ENCODE data around the gene DIP2A.
A peak's percentile ranks its signal among the peaks of the same experiment; 100 is the strongest.

The DIP2A gene, protein sequence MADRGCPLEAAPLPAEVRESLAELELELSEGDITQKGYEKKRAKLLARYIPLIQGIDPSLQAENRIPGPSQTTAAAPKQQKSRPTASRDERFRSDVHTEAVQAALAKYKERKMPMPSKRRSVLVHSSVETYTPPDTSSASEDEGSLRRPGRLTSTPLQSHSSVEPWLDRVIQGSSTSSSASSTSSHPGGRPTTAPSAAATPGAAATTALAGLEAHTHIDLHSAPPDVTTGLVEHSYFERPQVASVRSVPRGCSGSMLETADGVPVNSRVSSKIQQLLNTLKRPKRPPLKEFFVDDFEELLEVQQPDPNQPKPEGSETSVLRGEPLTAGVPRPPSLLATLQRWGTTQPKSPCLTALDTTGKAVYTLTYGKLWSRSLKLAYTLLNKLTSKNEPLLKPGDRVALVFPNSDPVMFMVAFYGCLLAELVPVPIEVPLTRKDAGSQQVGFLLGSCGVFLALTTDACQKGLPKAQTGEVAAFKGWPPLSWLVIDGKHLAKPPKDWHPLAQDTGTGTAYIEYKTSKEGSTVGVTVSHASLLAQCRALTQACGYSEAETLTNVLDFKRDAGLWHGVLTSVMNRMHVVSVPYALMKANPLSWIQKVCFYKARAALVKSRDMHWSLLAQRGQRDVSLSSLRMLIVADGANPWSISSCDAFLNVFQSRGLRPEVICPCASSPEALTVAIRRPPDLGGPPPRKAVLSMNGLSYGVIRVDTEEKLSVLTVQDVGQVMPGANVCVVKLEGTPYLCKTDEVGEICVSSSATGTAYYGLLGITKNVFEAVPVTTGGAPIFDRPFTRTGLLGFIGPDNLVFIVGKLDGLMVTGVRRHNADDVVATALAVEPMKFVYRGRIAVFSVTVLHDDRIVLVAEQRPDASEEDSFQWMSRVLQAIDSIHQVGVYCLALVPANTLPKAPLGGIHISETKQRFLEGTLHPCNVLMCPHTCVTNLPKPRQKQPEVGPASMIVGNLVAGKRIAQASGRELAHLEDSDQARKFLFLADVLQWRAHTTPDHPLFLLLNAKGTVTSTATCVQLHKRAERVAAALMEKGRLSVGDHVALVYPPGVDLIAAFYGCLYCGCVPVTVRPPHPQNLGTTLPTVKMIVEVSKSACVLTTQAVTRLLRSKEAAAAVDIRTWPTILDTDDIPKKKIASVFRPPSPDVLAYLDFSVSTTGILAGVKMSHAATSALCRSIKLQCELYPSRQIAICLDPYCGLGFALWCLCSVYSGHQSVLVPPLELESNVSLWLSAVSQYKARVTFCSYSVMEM (N-terminal part only)

DNA sequence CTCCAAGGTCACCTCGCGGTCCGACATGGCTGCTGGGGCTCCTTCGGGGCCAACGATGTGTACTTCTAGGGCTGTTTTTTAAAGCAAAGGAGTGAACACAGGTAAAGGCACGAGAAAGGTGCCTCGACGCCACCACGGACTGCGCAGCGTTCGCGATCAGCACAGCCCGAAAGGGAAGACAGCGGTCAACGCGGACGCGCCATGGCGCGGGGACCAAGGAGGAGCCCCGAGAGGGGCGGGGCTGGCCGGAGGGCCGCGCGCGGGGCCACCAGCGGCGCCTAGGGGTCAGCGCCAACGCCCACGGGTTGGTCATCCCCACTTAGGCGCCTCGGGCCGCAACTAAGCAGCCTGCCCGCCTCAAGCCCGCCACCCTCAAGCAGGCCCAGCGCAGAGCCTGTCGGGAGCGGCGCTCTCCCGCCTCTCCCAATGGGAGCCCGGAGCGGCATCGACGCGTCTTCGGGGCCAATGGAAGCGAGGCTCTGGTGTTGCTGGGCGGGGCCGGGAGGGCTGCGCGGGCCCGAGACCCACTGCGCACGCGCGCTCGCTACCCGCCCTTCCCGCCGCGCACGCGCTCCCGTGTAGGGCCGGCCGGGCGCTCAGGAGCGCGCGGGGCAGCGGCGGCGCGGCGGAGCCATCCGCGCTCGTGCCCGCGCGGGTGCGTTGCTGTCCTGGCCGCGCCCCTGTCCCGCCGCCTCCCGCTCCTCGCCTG, at the start of gene DIP2A:
Gene DIP2A, plus strand, starts transcription at position 577 of the 709 bp plus-strand sequence. CDS start 241 bp downstream, outside the sequence.
- H3K9ac ChIP-seq (ENCODE audit: low read length in 2 of 2): peak within 1 kb of the TSS; percentile 96 to 99
- peaks cover 44% of the 10 kb centered on the region for H3K4me1 ChIP-seq (ENCODE audit: control insufficient read depth, insufficient read depth, low read length)
- H3K27me3 ChIP-seq (ENCODE audit: control insufficient read depth in 1 of 2, insufficient read depth in 2 of 2, low read length in 2 of 2): no peaks in the 10 kb centered on the region
- peaks cover 0 to 3% of the 10 kb centered on the region in 2 donors for H3K36me3 ChIP-seq (ENCODE audit: control insufficient read depth in 2 of 2, insufficient read depth in 2 of 2, low read length in 2 of 2)
- peak within 1 kb of the TSS; percentile 92 for H3K27ac ChIP-seq (ENCODE audit: low read length)
- H3K4me3 ChIP-seq (ENCODE audit: low read length in 2 of 2): peak within 1 kb of the TSS; percentile 81 to 91
- no peaks in the 10 kb centered on the region for H3K9me3 ChIP-seq (ENCODE audit: control insufficient read depth in 2 of 2, low read length in 2 of 2)

DNA sequence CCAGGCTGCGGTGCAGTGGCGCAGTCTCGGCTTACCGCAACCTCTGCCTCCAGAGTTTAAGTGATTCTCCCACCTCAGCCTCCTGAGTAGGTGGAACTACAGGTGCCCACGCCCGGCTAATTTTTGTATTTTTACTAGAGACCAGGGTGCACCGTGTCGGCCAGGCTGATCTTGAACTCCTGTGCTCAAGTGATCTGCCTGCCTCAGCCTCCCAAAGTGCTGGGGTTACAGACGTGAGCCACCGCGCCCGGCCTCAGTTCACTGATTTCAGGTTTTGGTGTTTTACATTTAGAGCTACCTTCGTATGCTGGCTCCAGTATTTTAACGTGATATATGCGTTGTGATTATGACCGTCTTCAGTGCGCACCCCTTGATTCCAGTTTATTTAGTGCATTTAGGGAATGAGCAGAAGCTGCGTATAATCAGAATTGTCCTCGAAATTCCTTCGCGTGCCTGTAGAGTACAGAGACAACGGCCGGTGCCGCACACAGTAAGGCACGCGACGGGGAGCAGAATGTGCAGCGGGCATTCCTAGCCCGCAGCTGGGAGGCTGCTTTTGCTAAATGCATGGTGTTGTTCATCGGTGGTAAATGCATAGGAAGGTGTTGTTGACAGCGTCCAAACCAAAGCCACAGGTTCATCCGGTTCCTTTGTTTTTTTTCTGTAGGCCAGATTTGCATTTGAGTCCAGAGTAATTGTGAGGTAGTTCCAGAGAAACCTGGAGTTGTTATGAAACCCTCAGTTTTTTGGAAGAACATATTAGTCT, 48.9 kb upstream of the DIP2A start:
- Histone ChIP-seq H3K27ac (ENCODE audit: low read length) (no peak overlapping the region), H3K4me3 (ENCODE audit: low read length in 2 of 2) (no peak overlapping the region), H3K4me1 (ENCODE audit: control insufficient read depth, insufficient read depth, low read length) (no peaks in the 10 kb centered on the region), H3K9me3 (ENCODE audit: control insufficient read depth in 2 of 2, low read length in 2 of 2) (no peaks in the 10 kb centered on the region), H3K36me3 (ENCODE audit: control insufficient read depth in 2 of 2, insufficient read depth in 2 of 2, low read length in 2 of 2) (peaks cover 9 to 22% of the 10 kb centered on the region in 2 donors), H3K9ac (ENCODE audit: low read length in 2 of 2) (no peak overlapping the region), H3K27me3 (ENCODE audit: control insufficient read depth in 1 of 2, insufficient read depth in 2 of 2, low read length in 2 of 2) (no peaks in the 10 kb centered on the region)

DNA sequence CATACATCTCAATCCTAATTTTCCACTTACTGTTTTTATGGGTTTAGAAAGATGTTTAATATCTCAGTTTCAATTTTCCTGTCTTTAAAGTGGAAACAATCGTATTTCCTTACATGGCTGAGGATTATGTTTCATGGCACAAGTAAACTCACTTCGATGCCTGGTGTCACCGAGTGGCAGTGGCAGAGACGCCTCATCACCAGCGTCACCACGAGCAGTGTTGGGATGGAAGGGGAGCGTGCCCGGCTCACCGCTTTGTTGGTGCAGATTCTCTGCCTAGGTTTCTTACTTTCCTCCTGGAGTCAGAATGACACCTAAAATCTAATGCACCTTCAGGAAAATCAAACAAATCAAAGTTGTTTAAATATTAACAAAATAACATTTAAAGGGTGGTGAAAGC, 48.2 kb upstream of the DIP2A start:
- Histone ChIP-seq H3K9ac (ENCODE audit: low read length in 2 of 2) (no peak overlapping the region), H3K9me3 (ENCODE audit: control insufficient read depth in 2 of 2, low read length in 2 of 2) (no peaks in the 10 kb centered on the region), H3K4me1 (ENCODE audit: control insufficient read depth, insufficient read depth, low read length) (no peaks in the 10 kb centered on the region), H3K36me3 (ENCODE audit: control insufficient read depth in 2 of 2, insufficient read depth in 2 of 2, low read length in 2 of 2) (peaks cover 9 to 25% of the 10 kb centered on the region in 2 donors), H3K4me3 (ENCODE audit: low read length in 2 of 2) (no peak overlapping the region), H3K27ac (ENCODE audit: low read length) (no peak overlapping the region), H3K27me3 (ENCODE audit: control insufficient read depth in 1 of 2, insufficient read depth in 2 of 2, low read length in 2 of 2) (no peaks in the 10 kb centered on the region)

DNA sequence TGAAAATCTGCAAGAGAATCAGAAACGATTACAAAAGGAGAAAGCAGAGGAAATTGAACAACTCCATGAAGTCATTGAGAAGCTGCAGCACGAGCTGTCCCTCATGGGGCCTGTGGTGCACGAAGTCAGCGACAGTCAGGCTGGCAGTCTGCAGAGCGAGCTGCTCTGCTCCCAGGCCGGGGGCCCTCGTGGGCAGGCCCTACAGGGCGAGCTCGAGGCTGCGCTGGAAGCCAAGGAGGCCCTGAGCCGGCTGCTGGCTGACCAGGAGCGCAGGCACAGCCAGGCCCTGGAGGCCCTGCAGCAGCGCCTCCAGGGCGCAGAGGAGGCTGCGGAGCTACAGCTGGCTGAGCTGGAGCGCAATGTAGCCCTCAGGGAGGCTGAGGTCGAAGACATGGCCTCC, 47.5 kb upstream of the DIP2A start:
- Histone ChIP-seq H3K36me3 (ENCODE audit: control insufficient read depth in 2 of 2, insufficient read depth in 2 of 2, low read length in 2 of 2) (peaks cover 13 to 31% of the 10 kb centered on the region in 2 donors), H3K9me3 (ENCODE audit: control insufficient read depth in 2 of 2, low read length in 2 of 2) (no peaks in the 10 kb centered on the region), H3K9ac (ENCODE audit: low read length in 2 of 2) (no peak overlapping the region)

DNA sequence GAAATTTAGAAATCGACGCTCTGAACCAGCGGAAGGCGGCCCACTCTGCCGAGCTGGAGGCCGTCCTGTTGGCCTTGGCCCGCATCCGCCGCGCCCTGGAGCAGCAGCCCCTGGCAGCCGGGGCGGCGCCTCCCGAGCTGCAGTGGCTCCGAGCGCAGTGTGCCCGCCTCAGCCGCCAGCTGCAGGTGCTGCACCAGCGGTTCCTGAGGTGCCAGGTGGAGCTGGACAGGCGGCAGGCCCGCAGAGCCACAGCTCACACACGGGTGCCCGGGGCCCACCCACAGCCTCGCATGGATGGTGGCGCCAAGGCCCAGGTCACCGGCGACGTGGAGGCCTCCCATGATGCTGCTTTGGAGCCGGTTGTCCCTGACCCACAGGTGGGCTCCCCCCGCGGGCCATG, 47.0 kb upstream of the DIP2A start:
- H3K27me3 ChIP-seq (ENCODE audit: control insufficient read depth in 1 of 2, insufficient read depth in 2 of 2, low read length in 2 of 2): no peaks in the 10 kb centered on the region
- H3K4me3 ChIP-seq (ENCODE audit: low read length in 2 of 2): no peak overlapping the region
- peaks cover 14 to 35% of the 10 kb centered on the region in 2 donors for H3K36me3 ChIP-seq (ENCODE audit: control insufficient read depth in 2 of 2, insufficient read depth in 2 of 2, low read length in 2 of 2)
- no peak overlapping the region for H3K27ac ChIP-seq (ENCODE audit: low read length)
- H3K9me3 ChIP-seq (ENCODE audit: control insufficient read depth in 2 of 2, low read length in 2 of 2): no peaks in the 10 kb centered on the region
- H3K9ac ChIP-seq (ENCODE audit: low read length in 2 of 2): no peak overlapping the region
- no peaks in the 10 kb centered on the region for H3K4me1 ChIP-seq (ENCODE audit: control insufficient read depth, insufficient read depth, low read length)

More for the DNA sequence above, 47.5 kb upstream of the DIP2A start:
- Histone ChIP-seq H3K4me1 (ENCODE audit: control insufficient read depth, insufficient read depth, low read length) (no peaks in the 10 kb centered on the region), H3K4me3 (ENCODE audit: low read length in 2 of 2) (no peak overlapping the region), H3K27ac (ENCODE audit: low read length) (no peak overlapping the region), H3K27me3 (ENCODE audit: control insufficient read depth in 1 of 2, insufficient read depth in 2 of 2, low read length in 2 of 2) (no peaks in the 10 kb centered on the region)

DNA sequence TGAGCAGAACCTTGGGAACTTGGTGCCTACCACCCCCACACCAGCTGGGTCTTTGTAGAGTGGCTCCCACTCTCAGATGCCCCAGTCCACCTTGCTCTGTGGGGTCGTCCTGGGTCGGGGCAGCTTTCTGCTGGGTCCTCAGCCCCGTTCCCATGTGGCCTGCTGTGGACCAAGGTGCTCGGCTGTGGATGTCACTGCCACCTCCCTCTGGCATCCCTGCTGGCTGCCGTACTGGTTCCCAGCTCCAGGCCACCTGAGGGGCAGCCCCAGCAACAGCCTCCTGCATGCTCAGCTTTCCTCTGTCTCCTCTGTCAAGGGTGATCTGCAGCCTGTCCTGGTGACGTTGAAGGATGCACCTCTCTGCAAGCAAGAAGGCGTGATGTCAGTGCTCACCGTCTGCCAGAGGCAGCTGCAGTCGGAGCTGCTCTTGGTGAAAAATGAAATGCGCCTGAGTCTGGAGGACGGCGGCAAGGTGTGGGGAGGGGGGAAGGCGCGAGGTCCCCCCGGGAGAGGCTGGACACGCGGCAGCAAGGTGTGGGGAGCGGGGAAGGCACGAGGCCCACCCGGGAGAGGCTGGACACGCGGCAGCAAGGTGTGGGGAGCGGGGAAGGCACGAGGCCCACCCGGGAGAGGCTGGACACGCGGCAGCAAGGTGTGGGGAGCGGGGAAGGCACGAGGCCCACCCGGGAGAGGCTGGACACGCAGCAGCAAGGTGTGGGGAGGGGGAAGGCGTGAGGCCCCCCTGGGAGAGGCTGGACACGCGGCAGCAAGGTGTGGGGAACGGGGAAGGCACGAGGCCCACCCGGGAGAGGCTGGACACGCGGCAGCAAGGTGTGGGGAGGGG, 45.9 kb upstream of the DIP2A start:
- Histone ChIP-seq H3K4me1 (ENCODE audit: control insufficient read depth, insufficient read depth, low read length) (no peaks in the 10 kb centered on the region), H3K4me3 (ENCODE audit: low read length in 2 of 2) (no peak overlapping the region), H3K27me3 (ENCODE audit: control insufficient read depth in 1 of 2, insufficient read depth in 2 of 2, low read length in 2 of 2) (no peaks in the 10 kb centered on the region), H3K9ac (ENCODE audit: low read length in 2 of 2) (no peak overlapping the region), H3K27ac (ENCODE audit: low read length) (no peak overlapping the region), H3K36me3 (ENCODE audit: control insufficient read depth in 2 of 2, insufficient read depth in 2 of 2, low read length in 2 of 2) (peaks cover 14 to 35% of the 10 kb centered on the region in 2 donors), H3K9me3 (ENCODE audit: control insufficient read depth in 2 of 2, low read length in 2 of 2) (no peaks in the 10 kb centered on the region)

DNA sequence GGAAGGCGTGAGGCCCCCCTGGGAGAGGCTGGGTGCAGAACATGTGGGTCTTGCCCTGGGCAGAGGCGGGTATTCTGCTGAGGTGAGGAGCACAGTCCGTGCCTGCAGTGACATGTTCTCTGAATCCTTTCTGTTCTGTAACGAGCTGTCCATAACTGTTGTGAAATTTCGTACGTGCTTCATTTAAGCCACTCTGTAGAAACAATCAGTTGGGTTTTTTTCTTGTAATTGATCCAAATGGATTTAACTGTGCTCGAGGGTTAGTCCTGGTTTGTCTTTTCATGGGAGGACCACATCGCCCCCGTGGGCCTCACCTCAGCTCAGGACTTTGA, 45.4 kb upstream of the DIP2A start:
- no peak overlapping the region for H3K27ac ChIP-seq (ENCODE audit: low read length)
- no peaks in the 10 kb centered on the region for H3K9me3 ChIP-seq (ENCODE audit: control insufficient read depth in 2 of 2, low read length in 2 of 2)
- H3K27me3 ChIP-seq (ENCODE audit: control insufficient read depth in 1 of 2, insufficient read depth in 2 of 2, low read length in 2 of 2): no peaks in the 10 kb centered on the region
- no peak overlapping the region for H3K4me3 ChIP-seq (ENCODE audit: low read length in 2 of 2)
- H3K36me3 ChIP-seq (ENCODE audit: control insufficient read depth in 2 of 2, insufficient read depth in 2 of 2, low read length in 2 of 2): peaks cover 14 to 36% of the 10 kb centered on the region in 2 donors
- H3K9ac ChIP-seq (ENCODE audit: low read length in 2 of 2): no peak overlapping the region
- H3K4me1 ChIP-seq (ENCODE audit: control insufficient read depth, insufficient read depth, low read length): no peaks in the 10 kb centered on the region

DNA sequence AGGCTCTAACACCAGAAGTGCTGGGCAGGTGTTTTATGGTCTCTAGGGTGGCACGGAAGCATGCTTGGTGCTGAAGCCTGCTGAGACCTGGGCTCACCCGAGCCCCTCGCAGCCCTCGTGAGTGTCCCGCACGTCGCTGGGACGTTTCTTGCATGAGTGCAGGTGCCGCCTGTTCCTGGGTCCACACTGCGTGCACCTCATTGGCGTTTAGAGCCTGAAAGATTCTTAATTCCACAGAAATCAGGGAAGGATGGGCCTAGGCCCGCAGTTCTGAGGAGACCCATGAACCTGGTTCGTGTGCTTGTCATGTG, 43.8 kb upstream of the DIP2A start:
- Histone ChIP-seq H3K36me3 (ENCODE audit: control insufficient read depth in 2 of 2, insufficient read depth in 2 of 2, low read length in 2 of 2) (peaks cover 13 to 46% of the 10 kb centered on the region in 2 donors), H3K27me3 (ENCODE audit: control insufficient read depth in 1 of 2, insufficient read depth in 2 of 2, low read length in 2 of 2) (no peaks in the 10 kb centered on the region), H3K4me3 (ENCODE audit: low read length in 2 of 2) (no peak overlapping the region), H3K9ac (ENCODE audit: low read length in 2 of 2) (no peak overlapping the region), H3K4me1 (ENCODE audit: control insufficient read depth, insufficient read depth, low read length) (no peaks in the 10 kb centered on the region), H3K27ac (ENCODE audit: low read length) (no peak overlapping the region), H3K9me3 (ENCODE audit: control insufficient read depth in 2 of 2, low read length in 2 of 2) (no peaks in the 10 kb centered on the region)

DNA sequence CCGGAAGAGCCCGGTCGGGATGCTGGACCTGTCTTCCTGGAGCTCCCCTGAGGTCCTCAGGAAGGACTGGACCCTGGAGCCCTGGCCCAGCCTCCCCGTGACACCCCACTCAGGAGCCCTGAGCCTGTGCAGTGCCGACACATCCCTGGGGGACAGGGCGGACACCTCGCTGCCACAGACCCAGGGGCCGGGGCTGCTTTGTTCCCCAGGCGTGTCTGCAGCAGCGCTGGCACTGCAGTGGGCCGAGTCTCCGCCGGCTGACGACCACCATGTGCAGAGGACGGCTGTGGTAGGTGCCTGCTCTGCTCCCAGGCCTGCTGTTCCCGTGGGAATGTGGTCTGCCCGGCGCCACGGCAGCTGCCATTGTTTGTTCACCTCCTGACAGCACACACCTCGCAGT, 42.1 kb upstream of the DIP2A start:
- no peak overlapping the region for H3K4me3 ChIP-seq (ENCODE audit: low read length in 2 of 2)
- H3K4me1 ChIP-seq (ENCODE audit: control insufficient read depth, insufficient read depth, low read length): no peaks in the 10 kb centered on the region
- no peak overlapping the region for H3K9ac ChIP-seq (ENCODE audit: low read length in 2 of 2)
- no peaks in the 10 kb centered on the region for H3K9me3 ChIP-seq (ENCODE audit: control insufficient read depth in 2 of 2, low read length in 2 of 2)
- no peaks in the 10 kb centered on the region for H3K27me3 ChIP-seq (ENCODE audit: control insufficient read depth in 1 of 2, insufficient read depth in 2 of 2, low read length in 2 of 2)
- peaks cover 5 to 37% of the 10 kb centered on the region in 2 donors for H3K36me3 ChIP-seq (ENCODE audit: control insufficient read depth in 2 of 2, insufficient read depth in 2 of 2, low read length in 2 of 2)
- H3K27ac ChIP-seq (ENCODE audit: low read length): no peak overlapping the region

Data from stomach smooth muscle (tissue), 2 donors.